Stimulated activated CD4-positive, alpha-beta T cell treated with anti-CD3 and anti-CD28 coated beads, Interleukin-1b, Interleukin-23, amount 100 ng/mL, for 48 hours (primary cell): ENCODE data around the gene GARIN5B.

ENCODE experiments used
- DNase-seq: peaks from one replicate; pipeline ENCODE4 v3.0.0-alpha.2; 2020

Gene GARIN5B

GRCh38 chr19:55319785-55320184 lies 43.3 kb downstream of the GARIN5B start:
- DNase-seq, result no peak

GRCh38 chr19:55316646-55317045 lies 46.4 kb downstream of the GARIN5B start:
- no peak for DNase-seq

- DNase-seq, result no peak
Observed at GRCh38 chr19:55315956-55316525, 47.0 kb downstream of the GARIN5B start.

GRCh38 chr19:55314396-55314795 lies 48.7 kb downstream of the GARIN5B start:
- DNase-seq, result no peak

GRCh38 chr19:55312621-55313512 lies 50.2 kb downstream of the GARIN5B start:
- DNase-seq, result no peak

GRCh38 chr19:55311797-55312196 lies 51.3 kb downstream of the GARIN5B start:
- DNase-seq, result no peak

GRCh38 chr19:55311397-55311796 lies 51.7 kb downstream of the GARIN5B start:
- no peak for DNase-seq

- no peak for DNase-seq
Observed at GRCh38 chr19:55310498-55310897, 52.6 kb downstream of the GARIN5B start.

- DNase-seq, result no peak
Observed at GRCh38 chr19:55309448-55309847, 53.6 kb downstream of the GARIN5B start.

GRCh38 chr19:55308281-55308680 lies 54.8 kb downstream of the GARIN5B start:
- DNase-seq, result no peak

- no peak for DNase-seq
Observed at GRCh38 chr19:55306712-55307111, 56.3 kb downstream of the GARIN5B start.

- DNase-seq, result no peak
Observed at GRCh38 chr19:55305983-55306562, 57.0 kb downstream of the GARIN5B start.

- peak; percentile 45 for DNase-seq
Observed at GRCh38 chr19:55305491-55305890, 57.6 kb downstream of the GARIN5B start.

- DNase-seq, result no peak
Observed at GRCh38 chr19:55304980-55305379, 58.1 kb downstream of the GARIN5B start.
